GM21528 (cell line): ENCODE data around the gene GALNT6.

Source experiments
- ATAC-seq: cut with Tn5 transposase; IDR thresholded peaks from one replicate; pipeline ENCODE4 v1.9.1; 2021; ENCODE audit warnings: mild to moderate bottlenecking, moderate library complexity; ENCODE audit not compliant: unreplicated experiment, low FRiP score

GALNT6 gene

GRCh38 chr12:51406859-51407258, 15.7 kb upstream of the GALNT6 start:
- no peak for ATAC-seq

- ATAC-seq = no peak
These were observed 15.1 kb upstream of the GALNT6 start for GRCh38 chr12:51406290-51406689.

GRCh38 chr12:51405801-51406207, 14.6 kb upstream of the GALNT6 start:
- no peak for ATAC-seq

GRCh38 chr12:51404627-51405026, 13.4 kb upstream of the GALNT6 start:
- no peak for ATAC-seq

GRCh38 chr12:51403681-51404136, 12.5 kb upstream of the GALNT6 start:
- ATAC-seq = no peak

- no peak for ATAC-seq
These were observed 12.0 kb upstream of the GALNT6 start for GRCh38 chr12:51403159-51403558.

GRCh38 chr12:51401900-51402299, 10.7 kb upstream of the GALNT6 start:
- no peak for ATAC-seq

- no peak for ATAC-seq
These were observed 10.3 kb upstream of the GALNT6 start for GRCh38 chr12:51401486-51401885.

- no peak for ATAC-seq
These were observed 9.8 kb upstream of the GALNT6 start for GRCh38 chr12:51401020-51401419.

GRCh38 chr12:51399891-51400290, 8.7 kb upstream of the GALNT6 start:
- ATAC-seq = no peak

- no peak for ATAC-seq
These were observed 6.5 kb upstream of the GALNT6 start for GRCh38 chr12:51397670-51398069.

- ATAC-seq = no peak
These were observed 4.4 kb upstream of the GALNT6 start for GRCh38 chr12:51395283-51396230.

- no peak for ATAC-seq
These were observed 2.7 kb upstream of the GALNT6 start for GRCh38 chr12:51393676-51394545.

GRCh38 chr12:51392556-51393237, 1.5 kb upstream of the GALNT6 start:
- no peak for ATAC-seq

- ATAC-seq = no peak
These were observed 319 bp downstream of the GALNT6 start for GRCh38 chr12:51390891-51391282.

- ATAC-seq = no peak
These were observed 749 bp downstream of the GALNT6 start for GRCh38 chr12:51390457-51390856.

GRCh38 chr12:51389302-51389999, 1.8 kb downstream of the GALNT6 start:
- no peak for ATAC-seq

- ATAC-seq = no peak
These were observed 2.4 kb downstream of the GALNT6 start for GRCh38 chr12:51388846-51389245.

- no peak for ATAC-seq
These were observed 3.0 kb downstream of the GALNT6 start for GRCh38 chr12:51388069-51388799.
